Measurements from ENCODE around the gene STOML1.

The STOML1 gene

DNA sequence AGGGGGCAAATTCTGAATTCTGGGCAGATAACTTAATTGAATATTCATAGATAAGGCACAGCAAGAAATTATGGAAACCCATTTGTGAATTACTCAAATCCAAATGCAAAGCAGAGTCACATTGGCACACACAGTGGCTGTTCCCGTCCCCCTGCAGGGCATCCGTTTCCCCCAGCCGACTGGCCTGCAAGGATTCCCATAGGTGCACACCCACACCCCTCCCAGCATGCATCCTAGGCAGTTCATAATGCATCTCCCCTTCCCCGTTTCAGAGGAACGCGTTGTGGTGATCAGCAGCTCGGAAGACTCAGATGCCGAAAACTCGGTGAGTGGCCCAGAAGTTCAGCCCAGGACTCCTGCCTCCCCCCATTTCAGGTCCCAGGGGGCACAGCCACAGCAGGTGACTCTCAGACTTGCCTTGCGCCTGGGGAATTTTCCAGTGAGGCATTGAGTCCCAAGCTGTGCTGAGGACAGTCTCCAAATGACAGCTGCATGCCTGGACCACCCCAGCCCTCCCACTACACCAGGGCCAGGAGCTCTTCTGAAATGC lies 42.2 kb upstream of the STOML1 start:
- no peak for FAIRE-seq
- DNase-seq (ENCODE audit: insufficient read length) = no peak
- TF ChIP-seq POLR2A (IDR thresholded peaks at IDR 0.05; ENCODE audit: low read depth, low read length) (no peak), POLR2AphosphoS5 (IDR thresholded peaks at IDR 0.05; ENCODE audit: low read depth, low read length) (no peak), TAF1 (IDR thresholded peaks at IDR 0.05; ENCODE audit: borderline replicate concordance, low read depth, low read length) (no peak)

DNA sequence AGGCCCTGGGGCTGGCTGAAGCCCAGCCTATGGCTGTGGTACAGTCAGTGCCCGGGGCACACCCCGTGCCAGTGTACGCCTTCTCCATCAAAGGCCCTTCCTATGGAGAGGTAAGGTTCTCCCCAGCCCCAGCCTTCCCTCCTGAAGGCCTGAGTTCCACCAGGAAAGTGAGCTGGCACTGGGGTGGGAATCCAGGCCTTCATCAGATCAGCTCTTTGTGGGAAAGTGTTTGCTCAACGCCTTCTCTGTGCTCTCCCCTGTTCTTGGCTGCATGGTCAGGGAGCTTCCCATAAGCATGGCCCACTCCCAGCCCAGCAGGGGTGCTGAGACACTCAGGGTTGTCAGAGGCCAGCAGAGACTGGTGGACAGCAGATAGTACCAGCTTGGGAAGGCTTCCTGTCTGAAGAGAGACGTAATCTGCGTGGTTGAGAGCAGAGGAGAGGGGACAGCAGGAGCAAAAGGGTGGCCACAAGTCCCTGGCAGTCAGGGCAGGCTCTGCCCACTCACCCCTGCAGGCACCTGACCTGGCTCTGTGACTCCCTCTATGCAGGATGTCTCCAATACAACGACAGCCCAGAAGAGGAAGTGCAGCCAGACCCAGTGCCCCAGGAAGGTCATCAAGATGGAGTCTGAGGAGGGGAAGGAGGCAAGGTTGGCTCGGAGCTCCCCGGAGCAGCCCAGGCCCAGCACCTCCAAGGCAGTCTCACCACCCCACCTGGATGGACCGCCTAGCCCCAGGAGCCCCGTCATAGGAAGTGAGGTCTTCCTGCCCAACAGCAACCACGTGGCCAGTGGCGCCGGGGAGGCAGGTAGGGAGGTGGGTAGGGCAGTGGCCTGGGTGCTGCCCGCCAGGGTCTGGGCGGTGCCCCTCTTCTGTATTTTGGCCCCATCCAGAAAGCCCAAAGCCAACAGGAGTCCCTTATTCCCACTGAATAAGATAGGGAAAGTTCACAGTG lies 40.8 kb upstream of the STOML1 start:
- FAIRE-seq = no peak
- DNase-seq (ENCODE audit: insufficient read length) = no peak
- TF ChIP-seq TAF1 (IDR thresholded peaks at IDR 0.05; ENCODE audit: borderline replicate concordance, low read depth, low read length) (no peak), POLR2A (IDR thresholded peaks at IDR 0.05; ENCODE audit: low read depth, low read length) (no peak), POLR2AphosphoS5 (IDR thresholded peaks at IDR 0.05; ENCODE audit: low read depth, low read length) (no peak)

DNA sequence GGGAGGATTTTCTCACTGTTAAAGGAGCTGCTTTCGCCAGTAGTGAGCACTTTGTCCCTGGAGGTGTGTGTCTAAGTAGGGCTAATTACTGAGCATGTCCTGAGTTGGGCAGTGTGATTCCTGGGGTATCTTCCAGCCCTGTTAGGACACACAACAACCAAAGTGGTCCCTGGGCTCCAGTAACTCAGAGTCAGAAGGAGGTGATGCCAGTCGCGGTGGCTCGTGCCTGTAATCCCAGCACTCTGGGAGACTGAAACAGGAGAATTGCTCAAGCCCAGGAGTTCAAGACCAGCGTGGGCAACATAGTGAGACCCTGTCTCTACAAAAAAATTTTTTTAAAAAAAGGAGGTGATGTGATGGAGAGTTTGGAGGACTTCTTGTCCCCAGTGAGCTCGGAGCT lies 40.0 kb upstream of the STOML1 start:
- FAIRE-seq (no peak), DNase-seq (ENCODE audit: insufficient read length) (no peak)
- TF ChIP-seq TAF1 (IDR thresholded peaks at IDR 0.05; ENCODE audit: borderline replicate concordance, low read depth, low read length) = no peak
- no peak for TF ChIP-seq POLR2A (IDR thresholded peaks at IDR 0.05; ENCODE audit: low read depth, low read length)
- TF ChIP-seq POLR2AphosphoS5 (IDR thresholded peaks at IDR 0.05; ENCODE audit: low read depth, low read length) = no peak

GRCh38 chr15:74028646-74029045 lies 36.6 kb upstream of the STOML1 start:
- FAIRE-seq (no peak), DNase-seq (ENCODE audit: insufficient read length) (no peak)
- TF ChIP-seq TAF1 (IDR thresholded peaks at IDR 0.05; ENCODE audit: borderline replicate concordance, low read depth, low read length) (no peak), POLR2AphosphoS5 (IDR thresholded peaks at IDR 0.05; ENCODE audit: low read depth, low read length) (no peak), POLR2A (IDR thresholded peaks at IDR 0.05; ENCODE audit: low read depth, low read length) (no peak)

- no peak for FAIRE-seq
- no peak for DNase-seq (ENCODE audit: insufficient read length)
- TF ChIP-seq POLR2A (IDR thresholded peaks at IDR 0.05; ENCODE audit: low read depth, low read length) = no peak
- TF ChIP-seq POLR2AphosphoS5 (IDR thresholded peaks at IDR 0.05; ENCODE audit: low read depth, low read length) = no peak
- TF ChIP-seq TAF1 (IDR thresholded peaks at IDR 0.05; ENCODE audit: borderline replicate concordance, low read depth, low read length) = no peak
These were observed 35.6 kb upstream of the STOML1 start for GRCh38 chr15:74027688-74028087.

DNA sequence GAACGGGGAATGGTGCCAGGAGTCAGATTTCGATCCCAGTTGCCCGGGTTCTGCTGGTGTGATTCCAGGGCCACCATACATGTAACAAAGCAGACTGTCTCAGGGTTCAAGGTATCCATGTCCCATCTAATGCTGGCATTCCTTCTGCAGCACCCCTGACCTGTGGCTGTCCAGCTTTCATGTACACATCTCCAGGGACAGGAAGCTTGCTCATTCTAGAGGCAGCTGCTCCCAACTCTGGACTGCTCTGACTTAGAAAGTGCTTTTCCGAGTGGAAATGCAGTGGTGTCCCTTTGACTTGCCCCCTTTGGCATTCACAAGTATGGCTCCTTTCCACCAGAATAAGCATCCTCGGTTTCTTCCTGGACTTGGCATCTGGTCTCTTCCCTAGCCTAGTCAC lies 33.3 kb upstream of the STOML1 start:
- TF ChIP-seq POLR2A (IDR thresholded peaks at IDR 0.05; ENCODE audit: low read depth, low read length) (no peak), POLR2AphosphoS5 (IDR thresholded peaks at IDR 0.05; ENCODE audit: low read depth, low read length) (no peak), TAF1 (IDR thresholded peaks at IDR 0.05; ENCODE audit: borderline replicate concordance, low read depth, low read length) (no peak)
- no peak for FAIRE-seq

DNA sequence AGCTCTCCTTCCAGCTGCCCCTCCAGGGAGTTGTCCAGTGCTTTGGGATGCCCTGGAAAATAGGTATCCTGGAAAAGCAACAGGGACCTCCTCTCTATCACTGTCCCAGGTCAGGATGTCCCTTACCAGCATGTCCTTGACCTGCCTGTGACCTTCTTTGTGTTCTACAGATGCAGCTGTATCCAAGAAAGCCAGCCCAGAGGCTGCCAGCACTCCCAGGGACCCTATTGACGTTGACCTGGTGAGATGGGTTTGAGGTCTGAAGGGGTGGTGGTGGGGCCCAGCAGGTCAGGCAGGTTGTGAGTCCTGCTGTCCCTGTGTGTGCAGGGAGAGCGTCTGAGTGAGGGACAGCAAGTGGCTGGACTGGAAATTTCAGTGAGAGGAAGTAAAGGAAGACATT lies 32.6 kb upstream of the STOML1 start:
- FAIRE-seq (no peak), DNase-seq (ENCODE audit: insufficient read length) (no peak)
- no peak for TF ChIP-seq POLR2AphosphoS5 (IDR thresholded peaks at IDR 0.05; ENCODE audit: low read depth, low read length)
- TF ChIP-seq POLR2A (IDR thresholded peaks at IDR 0.05; ENCODE audit: low read depth, low read length) = no peak
- TF ChIP-seq TAF1 (IDR thresholded peaks at IDR 0.05; ENCODE audit: borderline replicate concordance, low read depth, low read length) = no peak

More for the DNA sequence above, 33.3 kb upstream of the STOML1 start:
- no peak for DNase-seq (ENCODE audit: insufficient read length)

DNA sequence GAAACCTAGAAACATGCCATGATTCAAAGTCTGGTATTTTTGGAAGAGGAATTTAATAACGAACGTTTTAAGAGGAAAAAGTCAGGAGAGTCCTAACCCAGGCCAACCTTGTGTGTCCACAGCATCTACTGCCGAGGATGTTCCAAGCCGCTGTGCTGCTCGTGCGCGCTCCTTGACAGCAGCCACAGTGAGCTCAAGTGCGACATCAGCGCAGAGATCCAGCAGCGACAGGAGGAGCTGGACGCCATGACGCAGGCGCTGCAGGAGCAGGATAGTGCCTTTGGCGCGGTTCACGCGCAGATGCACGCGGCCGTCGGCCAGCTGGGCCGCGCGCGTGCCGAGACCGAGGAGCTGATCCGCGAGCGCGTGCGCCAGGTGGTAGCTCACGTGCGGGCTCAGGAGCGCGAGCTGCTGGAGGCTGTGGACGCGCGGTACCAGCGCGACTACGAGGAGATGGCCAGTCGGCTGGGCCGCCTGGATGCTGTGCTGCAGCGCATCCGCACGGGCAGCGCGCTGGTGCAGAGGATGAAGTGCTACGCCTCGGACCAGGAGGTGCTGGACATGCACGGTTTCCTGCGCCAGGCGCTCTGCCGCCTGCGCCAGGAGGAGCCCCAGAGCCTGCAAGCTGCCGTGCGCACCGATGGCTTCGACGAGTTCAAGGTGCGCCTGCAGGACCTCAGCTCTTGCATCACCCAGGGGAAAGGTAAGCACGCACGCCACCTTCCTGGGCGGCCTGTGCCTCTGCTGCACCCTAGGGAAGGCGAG lies 30.8 kb upstream of the STOML1 start:
- DNase-seq (ENCODE audit: insufficient read length) (no peak), FAIRE-seq (no peak)
- TF ChIP-seq TAF1 (IDR thresholded peaks at IDR 0.05; ENCODE audit: borderline replicate concordance, low read depth, low read length) (no peak), POLR2A (IDR thresholded peaks at IDR 0.05; ENCODE audit: low read depth, low read length) (no peak), POLR2AphosphoS5 (IDR thresholded peaks at IDR 0.05; ENCODE audit: low read depth, low read length) (no peak)

DNA sequence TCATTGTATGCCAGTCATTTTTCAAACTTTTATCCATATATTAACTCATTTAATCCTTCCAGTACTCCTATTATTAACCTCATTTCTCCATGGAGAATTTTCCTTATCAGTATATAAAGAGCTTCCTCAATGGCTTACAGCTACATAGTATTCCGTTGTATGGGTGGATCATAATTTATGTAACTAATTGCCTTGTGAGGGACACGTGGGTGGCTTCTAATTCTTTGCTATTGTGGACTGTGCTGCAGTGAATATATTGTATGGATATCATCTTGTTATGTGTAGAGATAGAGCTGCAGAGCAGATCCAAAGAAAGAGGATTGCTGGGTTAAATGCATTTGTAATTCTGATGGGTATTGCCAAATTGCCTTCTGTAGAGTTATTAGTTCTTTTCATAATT lies 27.6 kb upstream of the STOML1 start:
- no peak for FAIRE-seq
- no peak for DNase-seq (ENCODE audit: insufficient read length)
- no peak for TF ChIP-seq TAF1 (IDR thresholded peaks at IDR 0.05; ENCODE audit: borderline replicate concordance, low read depth, low read length)

- FAIRE-seq (no peak), DNase-seq (ENCODE audit: insufficient read length) (no peak)
- no peak for TF ChIP-seq POLR2A (IDR thresholded peaks at IDR 0.05; ENCODE audit: low read depth, low read length)
- no peak for TF ChIP-seq POLR2AphosphoS5 (IDR thresholded peaks at IDR 0.05; ENCODE audit: low read depth, low read length)
- TF ChIP-seq TAF1 (IDR thresholded peaks at IDR 0.05; ENCODE audit: borderline replicate concordance, low read depth, low read length) = no peak
These were observed 21.3 kb upstream of the STOML1 start for GRCh38 chr15:74013374-74013894.

GRCh38 chr15:74011610-74012009 lies 19.5 kb upstream of the STOML1 start:
- no peak for FAIRE-seq
- no peak for TF ChIP-seq TAF1 (IDR thresholded peaks at IDR 0.05; ENCODE audit: borderline replicate concordance, low read depth, low read length)
- no peak for TF ChIP-seq POLR2AphosphoS5 (IDR thresholded peaks at IDR 0.05; ENCODE audit: low read depth, low read length)
- no peak for TF ChIP-seq POLR2A (IDR thresholded peaks at IDR 0.05; ENCODE audit: low read depth, low read length)
- no peak for DNase-seq (ENCODE audit: insufficient read length)

Data from GM12892 (cell line).